H1 (cell line): ENCODE results near the gene RASAL2. TPM values are rescaled to one million over a fixed set of nuclear protein-coding genes. Genes with fewer than 3 reads are reported as not detected.

Experiments used
- CTCF ChIA-PET: fragments of 300-600 bp; sonication (Branson Sonifier 250); formaldehyde crosslinking; loops from one replicate; lab custom pipeline; 2021; ENCODE audit not compliant: partially characterized antibody; lab: Charles Lee
- POLR2A ChIA-PET: fragments of 300-600 bp; sonication (Branson Sonifier 250); formaldehyde crosslinking; loops from one replicate; lab custom pipeline; 2021; ENCODE audit warnings: inconsistent platforms; ENCODE audit not compliant: partially characterized antibody; lab: Charles Lee
- DNase-seq, 2 experiments: peaks; one replicate each; pipeline versions ENCODE4 v3.0.0 to v3.0.0-alpha.2; 2010 to 2022; ENCODE audit warnings: low spot score in 2 of 2, low read depth in 1 of 2, mixed read lengths in 1 of 2
- FAIRE-seq: peaks from 2 replicates; lab custom pipeline; 2011; peaks lifted over from hg19 to GRCh38; lab: Jason Lieb, UNC
- H2AFZ ChIP-seq: 2 replicates; pipeline ENCODE4 v1.8.1; 2012; ENCODE audit warnings: low read length, inconsistent platforms
- H2AK5ac ChIP-seq: 2 replicates; pipeline ENCODE4 v1.6.1; 2013; ENCODE audit warnings: low read depth, low read length
- H2BK120ac ChIP-seq: replicated peaks from 2 replicates; pipeline ENCODE3; 2013; ENCODE audit warnings: low read depth, low read length, inconsistent platforms
- H2BK12ac ChIP-seq: 2 replicates; pipeline ENCODE4 v1.6.1; 2013; ENCODE audit warnings: low read depth, low read length
- H2BK15ac ChIP-seq: 2 replicates; pipeline ENCODE4 v1.6.1; 2013; ENCODE audit warnings: low read length
- H2BK20ac ChIP-seq: 2 replicates; pipeline ENCODE4 v1.6.1; 2013; ENCODE audit warnings: low read length
- H2BK5ac ChIP-seq: 2 replicates; pipeline ENCODE4 v1.6.1; 2013; ENCODE audit warnings: low read depth, low read length
- H3K14ac ChIP-seq: 2 replicates; pipeline ENCODE4 v1.6.1; 2013; ENCODE audit warnings: inconsistent platforms; ENCODE audit not compliant: insufficient read length
- H3K18ac ChIP-seq: 2 replicates; pipeline ENCODE4 v1.6.1; 2013; ENCODE audit warnings: low read length; ENCODE audit errors: extremely low read depth
- H3K23ac ChIP-seq: 2 replicates; pipeline ENCODE4 v1.6.1; 2013; ENCODE audit warnings: inconsistent platforms; ENCODE audit not compliant: insufficient read length
- H3K23me2 ChIP-seq: 2 replicates; pipeline ENCODE4 v1.6.1; 2013; ENCODE audit warnings: low read depth, low read length
- H3K27ac ChIP-seq: 2 replicates; pipeline ENCODE4 v1.6.1; 2011; ENCODE audit warnings: low read depth, low read length, inconsistent platforms
- H3K27me3 ChIP-seq, 4 experiments: replicated peaks in 1 of 4; 1 replicate in 1 of 4; 2 replicates in 3 of 4; pipeline versions ENCODE4 v1.6.1 to v1.8.1; 2011 to 2013; ENCODE audit warnings: low read length in 3 of 4, mild to moderate bottlenecking in 3 of 4, inconsistent platforms in 2 of 4, mixed read lengths in 2 of 4, moderate library complexity in 1 of 4; ENCODE audit not compliant: control insufficient read depth in 3 of 4, insufficient read depth in 3 of 4; ENCODE audit errors: extremely low read depth in 1 of 4
- H3K36me3 ChIP-seq, 4 experiments: 2 replicates each; pipeline versions ENCODE4 v1.6.1 to v1.8.1; 2011 to 2013; ENCODE audit warnings: mild to moderate bottlenecking in 4 of 4, low read length in 3 of 4, moderate library complexity in 2 of 4, control low read depth in 1 of 4, inconsistent platforms in 1 of 4; ENCODE audit not compliant: insufficient read depth in 4 of 4, control insufficient read depth in 2 of 4
- H3K4ac ChIP-seq: replicated peaks from 2 replicates; pipeline ENCODE3; 2013; ENCODE audit warnings: low read length, low read depth, mixed read lengths, inconsistent platforms; ENCODE audit not compliant: insufficient read length
- H3K4me1 ChIP-seq, 4 experiments: replicated peaks in 1 of 4; 1 replicate in 1 of 4; 2 replicates in 3 of 4; pipeline versions ENCODE4 v1.6.1 to v1.8.1; 2011 to 2013; ENCODE audit warnings: low read length in 3 of 4, inconsistent platforms in 2 of 4, mixed read lengths in 1 of 4; ENCODE audit not compliant: insufficient read depth in 4 of 4, control insufficient read depth in 3 of 4
- H3K4me2 ChIP-seq, 2 experiments: 2 replicates each; pipeline versions ENCODE4 v1.6.1 to v1.8.1; 2011 to 2013; ENCODE audit warnings: low read depth in 2 of 2, low read length in 2 of 2, control low read depth in 1 of 2, inconsistent platforms in 1 of 2, mild to moderate bottlenecking in 1 of 2; ENCODE audit not compliant: insufficient read depth in 1 of 2
- H3K4me3 ChIP-seq, 4 experiments: fragments of 200-600, 300-600 bp in 1 of 4; sonication (generic), shearing (Covaris generic), sonication (Bioruptor Twin) in 1 of 4; 2 replicates each; pipeline versions ENCODE4 v1.5.1 to v1.8.1; 2011 to 2016; ENCODE audit warnings: low read length in 4 of 4, low read depth in 3 of 4, control low read depth in 2 of 4, inconsistent platforms in 2 of 4, mild to moderate bottlenecking in 2 of 4, mixed read lengths in 1 of 4, moderate library complexity in 1 of 4; ENCODE audit not compliant: insufficient read depth in 2 of 4; ENCODE audit errors: extremely low read depth in 1 of 4
- H3K56ac ChIP-seq: replicated peaks from 2 replicates; pipeline ENCODE3; 2013; ENCODE audit warnings: low read depth, mild to moderate bottlenecking, mixed read lengths, low read length, inconsistent platforms; ENCODE audit not compliant: insufficient read length
- H3K79me1 ChIP-seq: 2 replicates; pipeline ENCODE4 v1.6.1; 2013; ENCODE audit warnings: low read depth, low read length, control low read depth
- H3K79me2 ChIP-seq, 2 experiments: 2 replicates each; pipeline versions ENCODE4 v1.6.1 to v1.8.1; 2012 to 2013; ENCODE audit warnings: low read length in 2 of 2, mild to moderate bottlenecking in 2 of 2, inconsistent platforms in 1 of 2; ENCODE audit not compliant: insufficient read depth in 2 of 2, control insufficient read depth in 1 of 2
- H3K9ac ChIP-seq, 4 experiments: replicated peaks in 1 of 4; 1 replicate in 1 of 4; 2 replicates in 3 of 4; pipeline versions ENCODE4 v1.6.1 to v1.8.1; 2011 to 2013; ENCODE audit warnings: low read depth in 3 of 4, low read length in 3 of 4, control low read depth in 2 of 4, mild to moderate bottlenecking in 2 of 4, moderate library complexity in 2 of 4, inconsistent platforms in 1 of 4; ENCODE audit errors: extremely low read depth in 1 of 4
- H3K9me3 ChIP-seq, 2 experiments: 2 replicates each; pipeline versions ENCODE4 v1.6.1 to v1.8.1; 2012 to 2013; ENCODE audit warnings: mild to moderate bottlenecking in 2 of 2, moderate library complexity in 2 of 2, control low read depth in 1 of 2, inconsistent platforms in 1 of 2, low read depth in 1 of 2, low read length in 1 of 2, mixed read lengths in 1 of 2; ENCODE audit not compliant: insufficient read depth in 2 of 2
- H4K20me1 ChIP-seq, 2 experiments: replicated peaks in 1 of 2; 2 replicates each; pipeline versions ENCODE3 to v1.8.1; 2011 to 2013; ENCODE audit warnings: inconsistent platforms in 2 of 2, low read length in 2 of 2, mild to moderate bottlenecking in 1 of 2; ENCODE audit not compliant: insufficient read depth in 2 of 2, control insufficient read depth in 1 of 2
- H4K5ac ChIP-seq: 2 replicates; pipeline ENCODE4 v1.6.1; 2013; ENCODE audit warnings: low read length, low read depth, mixed read lengths, inconsistent platforms; ENCODE audit not compliant: insufficient read length
- H4K8ac ChIP-seq: 2 replicates; pipeline ENCODE4 v1.8.0; 2013; ENCODE audit warnings: mild to moderate bottlenecking, moderate library complexity, low read length, inconsistent platforms; ENCODE audit not compliant: insufficient read depth; ENCODE audit errors: extremely low read depth
- H4K91ac ChIP-seq: replicated peaks from 2 replicates; pipeline ENCODE3; 2013; ENCODE audit warnings: low read length, mixed read lengths, inconsistent platforms; ENCODE audit not compliant: insufficient read length
- BACH1 ChIP-seq: IDR thresholded peaks from 2 replicates; pipeline ENCODE4 v1.6.1; 2012; ENCODE audit warnings: low read length, improper control_type of control experiment
- BRCA1 ChIP-seq: IDR thresholded peaks from 2 replicates; pipeline ENCODE4 v1.6.1; 2012; ENCODE audit warnings: low read depth, low read length, improper control_type of control experiment
- CBX8 ChIP-seq: fragments of 300-800, 300-1000 bp; sonication (generic); IDR thresholded peaks from 2 replicates; pipeline ENCODE4 v1.7.1; 2016; ENCODE audit warnings: low read depth, low read length, borderline replicate concordance
- CEBPB ChIP-seq: IDR thresholded peaks from 2 replicates; pipeline ENCODE4 v1.6.1; 2012; ENCODE audit warnings: low read depth, low read length
- CHD1 ChIP-seq: IDR thresholded peaks from 2 replicates; pipeline ENCODE4 v1.6.1; 2012; ENCODE audit warnings: low read depth, low read length, improper control_type of control experiment
- GTF2F1 ChIP-seq: IDR thresholded peaks from 2 replicates; pipeline ENCODE4 v1.6.1; 2012; ENCODE audit warnings: low read depth, low read length, improper control_type of control experiment, borderline replicate concordance
- JUN ChIP-seq: IDR thresholded peaks from 2 replicates; pipeline ENCODE4 v1.6.1; 2011; ENCODE audit warnings: low read depth, mild to moderate bottlenecking, improper control_type of control experiment, low read length
- JUND ChIP-seq: IDR thresholded peaks from 2 replicates; pipeline ENCODE4 v1.6.1; 2011; ENCODE audit warnings: mild to moderate bottlenecking, improper control_type of control experiment, low read length
- POLR2AphosphoS5 ChIP-seq: IDR thresholded peaks from 2 replicates; pipeline ENCODE4 v1.6.1; 2011; ENCODE audit warnings: low read depth, low read length
- RBBP5 ChIP-seq: IDR thresholded peaks from 2 replicates; pipeline ENCODE4 v1.7.1; 2012; ENCODE audit warnings: low read depth, mild to moderate bottlenecking, inconsistent platforms, low read length, moderate library complexity, borderline replicate concordance
- RFX5 ChIP-seq: IDR thresholded peaks from 2 replicates; pipeline ENCODE4 v1.6.1; 2011; ENCODE audit warnings: low read depth, low read length, improper control_type of control experiment, borderline replicate concordance
- RXRA ChIP-seq: IDR thresholded peaks from 2 replicates; pipeline ENCODE4 v1.6.1; 2011; ENCODE audit warnings: low read depth, mild to moderate bottlenecking, low read length, moderate library complexity; ENCODE audit not compliant: insufficient read depth
- TBP ChIP-seq: IDR thresholded peaks from 2 replicates; pipeline ENCODE4 v1.6.1; 2011; ENCODE audit warnings: low read depth, low read length, improper control_type of control experiment
- polyA plus RNA-seq, 7 experiments: library from polyadenylated mRNA; depleted of rRNA in 3 of 7; stranded (reverse) in 5 of 7; unstranded in 2 of 7; fragments of >200 nt in 5 of 7; fragments of 200-250 nt in 2 of 7; gene quantifications; 1 replicate in 5 of 7; 2 replicates in 1 of 7; 4 replicates in 1 of 7; pipeline versions ENCODE4 v1.2.1 to v1.2.3, GENCODE V29; 2011 to 2013; ENCODE audit warnings: missing spikeins in 2 of 7, mixed read lengths in 2 of 7
- total RNA-seq: library from RNA; stranded (reverse); fragmentation: NEBNext Ultra II Directional; extraction: Animal tissue kit (Norgen Biotek cat#: 25700); gene quantifications from 2 replicates; pipeline ENCODE4 v1.2.1, GENCODE V29; 2021

RASAL2 gene
- total and polyA plus RNA-seq, 2 of the 8 experiments (the other 6 are each of a cell fraction or from before 2014, with no cell fraction given): 15.9 to 32.5 TPM

DNA sequence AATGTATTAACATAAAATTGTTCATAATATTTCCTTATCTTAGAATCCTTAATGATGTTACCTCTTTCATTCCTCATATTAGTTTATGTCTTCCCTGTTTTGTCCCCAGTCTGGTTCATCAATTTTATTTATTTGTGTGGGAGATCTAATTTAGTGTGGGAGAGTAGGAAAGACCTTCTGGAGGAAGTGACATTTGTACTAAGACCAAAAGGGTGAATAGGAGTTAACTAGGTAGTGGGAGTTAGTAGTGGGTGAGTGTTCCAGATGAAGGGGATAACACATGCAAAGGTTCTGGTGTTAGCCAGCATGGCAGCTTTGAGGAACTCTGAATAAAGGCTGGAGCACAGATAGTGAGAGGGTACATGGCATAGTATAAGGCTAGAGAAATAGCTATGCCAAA lies 21.4 kb downstream of the RASAL2 start:
- no peaks in the 10 kb centered on the region for H3K79me1 ChIP-seq
- H2BK5ac ChIP-seq: no peak overlapping the region
- H3K4ac ChIP-seq: no peak overlapping the region
- H3K14ac ChIP-seq: no peak overlapping the region
- DNase-seq: no peak
- no peak overlapping the region for H2BK15ac ChIP-seq
- H3K56ac ChIP-seq: no peak overlapping the region
- FAIRE-seq: no peak
- no peak overlapping the region for H4K8ac ChIP-seq
- H2BK20ac ChIP-seq: no peak overlapping the region
- POLR2A ChIA-PET: no interaction called here
- H3K9ac ChIP-seq: no peak overlapping the region
- H4K20me1 ChIP-seq: peaks cover 0 to 3% of the 10 kb centered on the region in 2 experiments
- H3K4me1 ChIP-seq: peaks cover 0 to 5% (median 0%) of the 10 kb centered on the region in 4 experiments; a peak in 1 of 7 replicates
- H2BK120ac ChIP-seq: no peak overlapping the region
- H3K36me3 ChIP-seq: peaks cover 0 to 3% (median 0%) of the 10 kb centered on the region in 4 experiments; a peak in 1 of 8 replicates
- H4K5ac ChIP-seq: no peak overlapping the region
- H2AFZ ChIP-seq: no peak overlapping the region
- no peak overlapping the region for H2BK12ac ChIP-seq
- H3K27ac ChIP-seq: no peak overlapping the region
- H3K9me3 ChIP-seq: peaks cover 6 to 9% of the 10 kb centered on the region in 2 experiments; a peak in 3 of 4 replicates
- H3K23ac ChIP-seq: no peak overlapping the region
- no peak overlapping the region for H3K4me3 ChIP-seq
- no peaks in the 10 kb centered on the region for H3K27me3 ChIP-seq
- CTCF ChIA-PET: no interaction called here
- no peak overlapping the region for H3K4me2 ChIP-seq
- H2AK5ac ChIP-seq: no peak overlapping the region
- no peak overlapping the region for H3K18ac ChIP-seq
- H3K23me2 ChIP-seq: 0 out of 2 replicates have a peak, but pooled peaks cover 2% of the 10 kb centered on the region
- H4K91ac ChIP-seq: no peak overlapping the region
- H3K79me2 ChIP-seq: peaks cover 3 to 83% of the 10 kb centered on the region in 2 experiments; a peak in 3 of 4 replicates
- TF ChIP-seq CEBPB (no peak), CHD1 (no peak), TBP (no peak), RFX5 (no peak), GTF2F1 (no peak), RBBP5 (no peak), JUND (no peak), CBX8 (no peak), JUN (no peak), BACH1 (no peak), BRCA1 (no peak), RXRA (no peak), POLR2AphosphoS5 (no peak)
